Measurements from ENCODE around the gene POTEB2.
"Not testable (repeated sequence)": the region's sequence is repeated elsewhere in the genome, so short reads cannot be mapped to it uniquely, and the experiment has no call there.

The POTEB2 gene

GRCh38 chr15:20866214-20866613 is at the start of gene POTEB2:
POTEB2 (minus strand) TSS chr15:20866314; CDS start chr15:20866281, 33 bp downstream.
- DNase-seq, result not testable (repeated sequence)

- DNase-seq, result not testable (repeated sequence)
Observed at GRCh38 chr15:20879916-20880315, 13.8 kb upstream of the POTEB2 start.

- DNase-seq, result not testable (repeated sequence)
Observed at GRCh38 chr15:20878464-20878863, 12.3 kb upstream of the POTEB2 start.

GRCh38 chr15:20877819-20878218 is 11.7 kb upstream of the POTEB2 start:
- DNase-seq, result not testable (repeated sequence)

Data from CD4-positive, alpha-beta T cell treated with Interleukin-12 subunit alpha and Interleukin-12 subunit beta, for 1 hour (primary cell).